Measurements from ENCODE around the gene GAB3. TPM values are rescaled to one million over a fixed set of nuclear protein-coding genes. Genes with fewer than 3 reads are reported as not detected.
"Not testable (repeated sequence)": the region's sequence is repeated elsewhere in the genome, so short reads cannot be mapped to it uniquely, and the experiment has no call there.

The GAB3 gene
- total and polyA plus RNA-seq, 2 of the 4 experiments (the other 2 are of a cell fraction): 2.2 to 3.7 TPM

DNA sequence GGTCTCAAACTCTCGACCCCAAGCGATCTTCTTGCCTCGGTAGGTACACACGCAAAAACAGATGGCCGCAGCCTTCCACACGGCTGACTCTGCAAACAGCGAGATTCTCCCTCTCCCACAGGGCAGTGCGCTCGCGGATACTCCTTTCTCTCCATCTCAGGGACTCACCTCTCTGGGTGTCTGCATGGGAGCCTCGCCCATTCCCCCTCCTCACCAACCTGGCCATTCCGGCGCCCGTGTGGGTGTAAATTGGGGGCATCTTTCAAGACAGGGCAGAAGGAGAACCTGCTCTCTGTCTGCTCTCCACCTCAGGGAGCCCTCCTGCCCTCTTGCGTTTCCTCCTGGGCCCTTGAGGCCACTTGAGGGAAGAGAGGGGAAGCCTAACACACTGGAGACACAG, 101.9 kb downstream of the GAB3 start:
- TF ChIP-seq, protein P1, sequence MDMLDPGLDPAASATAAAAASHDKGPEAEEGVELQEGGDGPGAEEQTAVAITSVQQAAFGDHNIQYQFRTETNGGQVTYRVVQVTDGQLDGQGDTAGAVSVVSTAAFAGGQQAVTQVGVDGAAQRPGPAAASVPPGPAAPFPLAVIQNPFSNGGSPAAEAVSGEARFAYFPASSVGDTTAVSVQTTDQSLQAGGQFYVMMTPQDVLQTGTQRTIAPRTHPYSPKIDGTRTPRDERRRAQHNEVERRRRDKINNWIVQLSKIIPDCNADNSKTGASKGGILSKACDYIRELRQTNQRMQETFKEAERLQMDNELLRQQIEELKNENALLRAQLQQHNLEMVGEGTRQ (IDR thresholded peaks at IDR 0.05; ENCODE audit: low read depth, low read length): no peak
- no peak for TF ChIP-seq MXI1 (IDR thresholded peaks at IDR 0.05; ENCODE audit: borderline replicate concordance, low read depth, low read length)
- TF ChIP-seq, protein P2, sequence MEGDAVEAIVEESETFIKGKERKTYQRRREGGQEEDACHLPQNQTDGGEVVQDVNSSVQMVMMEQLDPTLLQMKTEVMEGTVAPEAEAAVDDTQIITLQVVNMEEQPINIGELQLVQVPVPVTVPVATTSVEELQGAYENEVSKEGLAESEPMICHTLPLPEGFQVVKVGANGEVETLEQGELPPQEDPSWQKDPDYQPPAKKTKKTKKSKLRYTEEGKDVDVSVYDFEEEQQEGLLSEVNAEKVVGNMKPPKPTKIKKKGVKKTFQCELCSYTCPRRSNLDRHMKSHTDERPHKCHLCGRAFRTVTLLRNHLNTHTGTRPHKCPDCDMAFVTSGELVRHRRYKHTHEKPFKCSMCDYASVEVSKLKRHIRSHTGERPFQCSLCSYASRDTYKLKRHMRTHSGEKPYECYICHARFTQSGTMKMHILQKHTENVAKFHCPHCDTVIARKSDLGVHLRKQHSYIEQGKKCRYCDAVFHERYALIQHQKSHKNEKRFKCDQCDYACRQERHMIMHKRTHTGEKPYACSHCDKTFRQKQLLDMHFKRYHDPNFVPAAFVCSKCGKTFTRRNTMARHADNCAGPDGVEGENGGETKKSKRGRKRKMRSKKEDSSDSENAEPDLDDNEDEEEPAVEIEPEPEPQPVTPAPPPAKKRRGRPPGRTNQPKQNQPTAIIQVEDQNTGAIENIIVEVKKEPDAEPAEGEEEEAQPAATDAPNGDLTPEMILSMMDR (conservative IDR thresholded peaks at IDR 0.05; ENCODE audit: low read depth, low read length): no peak
- no peak for TF ChIP-seq RFX5 (IDR thresholded peaks at IDR 0.05; ENCODE audit: low read depth, low read length)
- no peak for TF ChIP-seq MAFK (IDR thresholded peaks at IDR 0.05; ENCODE audit: low read depth, low read length)
- Histone ChIP-seq H3K4me2 (ENCODE audit: low read depth, low read length) (no peak overlapping the region), H4K8ac (ENCODE audit: low read depth in 2 of 2, low read length in 2 of 2) (no peak overlapping the region)

DNA sequence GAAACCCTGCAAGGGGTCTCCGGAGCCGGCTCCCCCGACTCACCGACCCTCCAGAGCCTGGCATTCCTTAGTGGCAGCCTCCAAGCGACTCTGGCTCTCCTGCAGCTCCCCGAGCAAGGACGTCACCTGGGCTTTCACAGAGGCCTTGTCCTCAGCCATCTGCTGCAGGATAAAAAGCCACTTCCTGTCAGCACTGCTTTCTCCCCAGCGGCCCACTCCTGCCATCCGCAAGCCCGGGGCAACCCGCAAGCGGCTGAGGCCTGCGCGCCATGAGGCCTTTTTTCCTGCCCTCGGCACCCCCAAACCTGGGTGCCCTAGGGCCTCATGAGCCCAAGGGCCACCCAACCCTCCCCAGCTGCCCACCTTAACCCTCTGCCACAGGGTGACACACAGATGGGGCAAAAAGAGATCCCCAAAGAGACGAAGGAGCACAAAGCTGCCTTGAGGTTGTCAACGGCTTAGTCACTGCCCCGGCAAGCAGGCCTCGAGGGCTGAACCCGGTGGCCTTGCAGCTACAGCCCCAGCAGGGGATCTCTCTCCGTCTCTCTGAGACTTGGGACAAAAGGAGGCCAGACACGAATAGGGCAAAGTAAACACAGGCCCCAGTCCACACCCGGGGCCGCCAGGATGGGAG, 105.0 kb downstream of the GAB3 start:
- ATAC-seq (ENCODE audit: low read depth); intact Hi-C loops (cut with micrococcal nuclease); H2AFZ ChIP-seq (replicated peaks; ENCODE audit: low read length, poor library complexity); H3K4me2 ChIP-seq (ENCODE audit: low read depth, low read length); H2BK120ac ChIP-seq (ENCODE audit: low read depth, low read length); BruUV-seq (replicated peaks); H3K9me3 ChIP-seq (ENCODE audit: control insufficient read depth, insufficient read depth, low read length); H3K4ac ChIP-seq (ENCODE audit: low read depth, low read length); H2BK20ac ChIP-seq (ENCODE audit: low read depth, low read length); H3K23ac ChIP-seq (ENCODE audit: low read depth, low read length); H3K9me1 ChIP-seq (ENCODE audit: insufficient read depth, low read length); H2BK5ac ChIP-seq (ENCODE audit: low read depth, low read length, poor library complexity, severe bottlenecking); DNase-seq; H3K79me1 ChIP-seq (ENCODE audit: low read depth in 1 of 2, low read length in 2 of 2); H3K36me3 ChIP-seq (ENCODE audit: control insufficient read depth, insufficient read depth, low read length); H3K14ac ChIP-seq (replicated peaks; ENCODE audit: low read depth, low read length); H3K27ac ChIP-seq (ENCODE audit: insufficient read depth, low read length); POLR2A ChIA-PET (ENCODE audit: unreplicated experiment); H2AK9ac ChIP-seq (replicated peaks; ENCODE audit: low read depth, low read length, poor library complexity); H2AK5ac ChIP-seq (ENCODE audit: low read depth, low read length); in situ Hi-C loops (cut with MboI; ENCODE audit: low sequenced_read_pairs); H3K56ac ChIP-seq (ENCODE audit: extremely low read depth, insufficient read depth, low read length); H3K18ac ChIP-seq (ENCODE audit: low read depth, low read length); CTCF ChIA-PET; H4K8ac ChIP-seq (ENCODE audit: low read depth in 2 of 2, low read length in 2 of 2); H4K20me1 ChIP-seq (ENCODE audit: insufficient read depth, low read length); H4K5ac ChIP-seq (ENCODE audit: low read depth, low read length); H2BK15ac ChIP-seq (ENCODE audit: low read depth, low read length); H3K9ac ChIP-seq (ENCODE audit: low read depth, low read length); dilution Hi-C loops (cut with HindIII; ENCODE audit: low sequenced_read_pairs, unreplicated experiment); H3K4me1 ChIP-seq (ENCODE audit: control insufficient read depth, insufficient read depth, low read length); H4K91ac ChIP-seq (ENCODE audit: insufficient read depth, low read depth, low read length); H3K27me3 ChIP-seq (ENCODE audit: control insufficient read depth, insufficient read depth, low read length); H3K4me3 ChIP-seq (ENCODE audit: insufficient read depth, low read depth, low read length): not testable (repeated sequence)
- no CpG with 5 or more reads among the region's 24 CpGs for WGBS, 2 experiments (ENCODE audit: extremely low coverage in 2 of 2, insufficient read length in 1 of 2)

More for the DNA sequence above, 101.9 kb downstream of the GAB3 start:
- intact Hi-C loops (cut with micrococcal nuclease) (no loop called here), dilution Hi-C loops (cut with HindIII; ENCODE audit: low sequenced_read_pairs, unreplicated experiment) (no loop called here), in situ Hi-C loops (cut with MboI; ENCODE audit: low sequenced_read_pairs) (no loop called here)
- Histone ChIP-seq H3K9me1 (ENCODE audit: insufficient read depth, low read length) (no peaks in the 10 kb centered on the region), H2BK5ac (ENCODE audit: low read depth, low read length, poor library complexity, severe bottlenecking) (no peak overlapping the region), H4K91ac (ENCODE audit: insufficient read depth, low read depth, low read length) (no peak overlapping the region), H2AFZ (replicated peaks; ENCODE audit: low read length, poor library complexity) (no peak overlapping the region), H3K9me3 (ENCODE audit: control insufficient read depth, insufficient read depth, low read length) (no peaks in the 10 kb centered on the region), H3K18ac (ENCODE audit: low read depth, low read length) (no peak overlapping the region), H2BK20ac (ENCODE audit: low read depth, low read length) (no peak overlapping the region), H3K14ac (replicated peaks; ENCODE audit: low read depth, low read length) (no peak overlapping the region), H3K56ac (ENCODE audit: extremely low read depth, insufficient read depth, low read length) (no peak overlapping the region), H3K4me1 (ENCODE audit: control insufficient read depth, insufficient read depth, low read length) (no peaks in the 10 kb centered on the region), H4K20me1 (ENCODE audit: insufficient read depth, low read length) (no peaks in the 10 kb centered on the region), H3K23ac (ENCODE audit: low read depth, low read length) (no peak overlapping the region), H3K27ac (ENCODE audit: insufficient read depth, low read length) (no peak overlapping the region), H3K79me1 (ENCODE audit: low read depth in 1 of 2, low read length in 2 of 2) (no peaks in the 10 kb centered on the region), H4K5ac (ENCODE audit: low read depth, low read length) (no peak overlapping the region), H2AK5ac (ENCODE audit: low read depth, low read length) (no peak overlapping the region), H3K36me3 (ENCODE audit: control insufficient read depth, insufficient read depth, low read length) (no peaks in the 10 kb centered on the region), H3K27me3 (ENCODE audit: control insufficient read depth, insufficient read depth, low read length) (no peaks in the 10 kb centered on the region), H3K9ac (ENCODE audit: low read depth, low read length) (no peak overlapping the region), H3K4ac (ENCODE audit: low read depth, low read length) (no peak overlapping the region), H2BK15ac (ENCODE audit: low read depth, low read length) (no peak overlapping the region), H3K4me3 (ENCODE audit: insufficient read depth, low read depth, low read length) (no peak overlapping the region), H2BK120ac (ENCODE audit: low read depth, low read length) (no peak overlapping the region), H2AK9ac (replicated peaks; ENCODE audit: low read depth, low read length, poor library complexity) (no peak overlapping the region)
- ATAC-seq (ENCODE audit: low read depth): no peak
- CTCF ChIA-PET: no interaction called here
- DNase-seq: no peak
- POLR2A ChIA-PET (ENCODE audit: unreplicated experiment): no interaction called here
- BruUV-seq (replicated peaks): no TSS peak
- 89% methylated on average over 5 of the region's 15 CpGs; no CpG with 5 or more reads in 1 of the 2 experiments for WGBS, 2 experiments (ENCODE audit: extremely low coverage in 2 of 2, insufficient read length in 1 of 2)
